B cell (primary cell): ENCODE measurements around the gene GRID1. TPM values are rescaled to one million over a fixed set of nuclear protein-coding genes. Genes with fewer than 3 reads are reported as not detected.

Experiments used
- ATAC-seq: fragments of 200-7000 bp; cut with Tn5 transposase; one replicate; pipeline ENCODE4 v1.10.0; 2021; ENCODE audit warnings: low read depth, mild to moderate bottlenecking, moderate number of reproducible peaks, moderate library complexity
- CTCF ChIA-PET: fragments of 350-600 bp; sonication (Branson Sonifier 250); formaldehyde crosslinking; loops from one replicate; lab custom pipeline; 2021; ENCODE audit warnings: antibody characterized with exemption, inconsistent platforms; lab: Charles Lee
- POLR2A ChIA-PET: fragments of 350-600 bp; sonication (Branson Sonifier 250); formaldehyde crosslinking; loops from one replicate; lab custom pipeline; 2021; ENCODE audit warnings: antibody characterized with exemption; lab: Charles Lee
- DNase-seq: peaks from one replicate; pipeline ENCODE4 v3.0.0; 2013
- H2AFZ ChIP-seq: 2 replicates; pipeline ENCODE4 v1.6.1; 2012; ENCODE audit warnings: mild to moderate bottlenecking, low read depth, low read length; ENCODE audit not compliant: insufficient read depth, poor library complexity, severe bottlenecking
- H3K27ac ChIP-seq, 2 donors: 1 replicate in 1 of 2; 2 replicates in 1 of 2; pipeline ENCODE4 v1.5.1; 2012 to 2013; ENCODE audit warnings: low read length in 2 of 2, mild to moderate bottlenecking in 2 of 2, moderate library complexity in 1 of 2
- H3K27me3 ChIP-seq, 4 experiments: fragments of 200-600 bp in 1 of 4; sonication (generic) in 1 of 4; replicated peaks in 1 of 4; 1 replicate in 2 of 4; 2 replicates in 2 of 4; pipeline versions ENCODE4 v1.6.1 to v1.7.0; 2013 to 2016; ENCODE audit warnings: low read length in 3 of 4, mild to moderate bottlenecking in 2 of 4, mixed read lengths in 1 of 4, moderate library complexity in 1 of 4; ENCODE audit not compliant: insufficient read depth in 4 of 4, control insufficient read depth in 3 of 4; ENCODE audit errors: control extremely low read depth in 1 of 4
- H3K36me3 ChIP-seq, 2 experiments: replicated peaks in 1 of 2; 1 replicate in 1 of 2; 2 replicates in 1 of 2; pipeline versions ENCODE4 v1.6.1 to v1.7.1; 2013; ENCODE audit warnings: low read length in 1 of 2; ENCODE audit not compliant: insufficient read depth in 2 of 2, control insufficient read depth in 1 of 2; ENCODE audit errors: control extremely low read depth in 1 of 2, extremely low read depth in 1 of 2
- H3K4me1 ChIP-seq, 2 donors: fragments of 200-600 bp in 1 of 2; sonication (generic) in 1 of 2; 1 replicate in 1 of 2; 2 replicates in 1 of 2; pipeline versions ENCODE4 v1.5.1 to v1.6.1; 2013 to 2017; ENCODE audit warnings: low read length in 2 of 2; ENCODE audit not compliant: control insufficient read depth in 2 of 2, insufficient read depth in 2 of 2
- H3K4me2 ChIP-seq: replicated peaks from 2 replicates; pipeline ENCODE3; 2012; ENCODE audit warnings: mild to moderate bottlenecking, low read depth, low read length; ENCODE audit not compliant: poor library complexity, severe bottlenecking
- H3K4me3 ChIP-seq, 5 experiments: fragments of 200-600 bp in 1 of 5; sonication (generic) in 1 of 5; 1 replicate in 3 of 5; 2 replicates in 2 of 5; pipeline versions ENCODE4 v1.5.1 to v1.7.0; 2011 to 2016; ENCODE audit warnings: low read length in 4 of 5, mild to moderate bottlenecking in 4 of 5, low read depth in 2 of 5, control low read depth in 1 of 5, moderate library complexity in 1 of 5; ENCODE audit not compliant: insufficient read depth in 1 of 5; ENCODE audit errors: control extremely low read depth in 1 of 5, extremely low read depth in 1 of 5
- H3K79me2 ChIP-seq: fragments of 200-600 bp; sonication (generic); one replicate; pipeline ENCODE4 v1.6.0; 2016; ENCODE audit warnings: low read length; ENCODE audit not compliant: control insufficient read depth, insufficient read depth
- H3K9ac ChIP-seq: fragments of 200-600 bp; sonication (generic); 2 replicates; pipeline ENCODE4 v1.6.1; 2017; ENCODE audit warnings: mild to moderate bottlenecking, low read length, moderate library complexity
- H3K9me3 ChIP-seq, 3 donors: one replicate each; pipeline versions ENCODE4 v1.6.1 to v1.7.1; 2013; ENCODE audit warnings: low read length in 2 of 3; ENCODE audit not compliant: control insufficient read depth in 2 of 3, insufficient read depth in 1 of 3; ENCODE audit errors: control extremely low read depth in 1 of 3
- H4K20me1 ChIP-seq: 2 replicates; pipeline ENCODE4 v1.6.0; 2012; ENCODE audit warnings: mild to moderate bottlenecking, low read length; ENCODE audit not compliant: insufficient read depth, control insufficient read depth, poor library complexity, severe bottlenecking
- H3K27ac Mint-ChIP-seq: one replicate; pipeline ENCODE4 v1.8.0; 2021; ENCODE audit warnings: mixed read lengths
- H3K27me3 Mint-ChIP-seq: one replicate; pipeline ENCODE4 v1.8.0; 2021; ENCODE audit warnings: mixed read lengths
- H3K4me1 Mint-ChIP-seq: one replicate; pipeline ENCODE4 v1.8.0; 2021; ENCODE audit warnings: mixed read lengths
- H3K4me3 Mint-ChIP-seq: one replicate; pipeline ENCODE4 v1.8.0; 2021; ENCODE audit warnings: mixed read lengths
- H3K9me3 Mint-ChIP-seq: one replicate; pipeline ENCODE4 v1.8.0; 2022; ENCODE audit warnings: mixed read lengths; ENCODE audit not compliant: insufficient read depth
- CTCF ChIP-seq: fragments of 200-600 bp; IDR thresholded peaks from one replicate; pipeline ENCODE4 v1.8.0; 2022; ENCODE audit warnings: antibody characterized with exemption, mild to moderate bottlenecking
- EZH2 ChIP-seq: IDR thresholded peaks from 2 replicates; pipeline ENCODE4 v1.6.1; 2012; ENCODE audit warnings: borderline replicate concordance, low read depth, mild to moderate bottlenecking, moderate library complexity, low read length; ENCODE audit not compliant: insufficient read depth, poor library complexity, severe bottlenecking
- WGBS: methylation state at CpG from one replicate; pipeline ENCODE4 v1.1.5; 2013; ENCODE audit warnings: missing lambda C conversion rate; ENCODE audit not compliant: insufficient coverage; 5-methylcytosine and 5-hydroxymethylcytosine counted together
- intact Hi-C: fragments of 100-400 bp; cut with micrococcal nuclease; formaldehyde crosslinking; loops from one replicate; pipeline ENCODE4 v1.10.0; 2022
- polyA plus RNA-seq: library from polyadenylated mRNA; depleted of rRNA; stranded (reverse); fragments of >200 nt; gene quantifications from 2 replicates; pipeline ENCODE4 v1.2.3, GENCODE V29; 2012
- total RNA-seq, 2 donors: library from RNA; stranded (reverse); fragments of 120-200 nt in 1 of 2; gene quantifications; 1 replicate in 1 of 2; 2 replicates in 1 of 2; pipeline versions ENCODE4 v1.2.3 to v1.2.4, GENCODE V29; 2013 to 2022

GRID1 gene
- total and polyA plus RNA-seq, 2 donors (not counting 1 experiment from before 2014, with no cell fraction given) = not detected

- Histone ChIP-seq H3K9ac (no peak overlapping the region), H3K4me2 (no peak overlapping the region), H3K4me3 (no peak overlapping the region), H3K9me3 (no peaks in the 10 kb centered on the region), H3K27me3 (no peaks in the 10 kb centered on the region), H4K20me1 (no peaks in the 10 kb centered on the region), H3K79me2 (no peaks in the 10 kb centered on the region), H3K4me1 (no peaks in the 10 kb centered on the region), H3K27ac (no peak overlapping the region), H3K36me3 (no peaks in the 10 kb centered on the region), H2AFZ (no peak overlapping the region)
- CTCF ChIA-PET = interaction anchor here (0.6 kb wide), 1 partner anchor 13 kb away, joined by 3 read pairs; no protein-coding TSS in a partner anchor
- Mint-ChIP-seq H3K4me1 (peaks cover 3% of the 10 kb centered on the region), H3K9me3 (no peaks in the 10 kb centered on the region), H3K27ac (no peak overlapping the region), H3K27me3 (peaks cover 35% of the 10 kb centered on the region), H3K4me3 (no peak overlapping the region)
- intact Hi-C loops = no loop called here
- DNase-seq (no peak), ATAC-seq (no peak)
- POLR2A ChIA-PET = no interaction called here
- no peak for TF ChIP-seq CTCF
- no peak for TF ChIP-seq EZH2
- WGBS = 80% methylated on average over 1 of the region's 5 CpGs
Measured at GRCh38 chr10:86067436-86068050, 299.1 kb downstream of the GRID1 start.

DNA sequence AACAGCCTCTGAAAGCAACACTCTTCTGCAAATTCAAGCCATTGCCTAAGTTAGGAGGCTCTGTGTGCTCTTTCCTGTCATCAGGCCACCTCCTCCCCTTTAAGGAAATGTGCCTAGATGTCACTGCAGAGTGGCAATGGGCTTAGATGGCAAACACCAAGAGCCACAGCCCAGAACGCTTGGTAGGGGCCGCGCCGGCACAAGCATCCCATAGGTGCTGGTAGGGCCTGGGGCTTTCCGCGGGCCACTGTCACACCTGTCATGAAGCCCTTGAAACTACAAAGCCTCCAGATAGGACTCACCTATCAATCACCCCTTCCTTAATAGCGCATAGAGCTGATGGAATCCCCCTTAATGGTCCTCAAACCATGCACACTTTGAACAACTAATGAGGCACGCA lies 299.9 kb downstream of the GRID1 start:
- intact Hi-C loops = no loop called here
- TF ChIP-seq CTCF (no peak), EZH2 (no peak)
- Histone ChIP-seq H3K4me1 (no peaks in the 10 kb centered on the region), H4K20me1 (no peaks in the 10 kb centered on the region), H2AFZ (no peak overlapping the region), H3K27ac (no peak overlapping the region), H3K4me3 (no peak overlapping the region), H3K27me3 (no peaks in the 10 kb centered on the region), H3K36me3 (no peaks in the 10 kb centered on the region), H3K9me3 (no peaks in the 10 kb centered on the region), H3K4me2 (no peak overlapping the region), H3K9ac (no peak overlapping the region), H3K79me2 (no peaks in the 10 kb centered on the region)
- 89% methylated on average over 7 of the region's 8 CpGs for WGBS
- DNase-seq (no peak), ATAC-seq (no peak)
- Mint-ChIP-seq H3K4me3 (no peak overlapping the region), H3K9me3 (no peaks in the 10 kb centered on the region), H3K27ac (no peak overlapping the region), H3K4me1 (peaks cover under 1% of the 10 kb centered on the region), H3K27me3 (peaks cover 31% of the 10 kb centered on the region)
- CTCF ChIA-PET = no interaction called here
- POLR2A ChIA-PET = no interaction called here
